GM21423 (cell line): ENCODE results near the gene ZNF362.

Source experiments
- ATAC-seq: cut with Tn5 transposase; IDR thresholded peaks from one replicate; pipeline ENCODE4 v1.9.1; 2021; ENCODE audit warnings: mild to moderate bottlenecking, moderate library complexity; ENCODE audit not compliant: unreplicated experiment

The ZNF362 gene

GRCh38 chr1:33342041-33342723, 85.9 kb downstream of the ZNF362 start:
- ATAC-seq = no peak

GRCh38 chr1:33343539-33343938, 87.2 kb downstream of the ZNF362 start:
- ATAC-seq = no peak

GRCh38 chr1:33344896-33345560, 88.7 kb downstream of the ZNF362 start:
- ATAC-seq = no peak

GRCh38 chr1:33346533-33346926, 90.2 kb downstream of the ZNF362 start:
- no peak for ATAC-seq

- no peak for ATAC-seq
Observed at GRCh38 chr1:33346927-33347649, 90.8 kb downstream of the ZNF362 start.

GRCh38 chr1:33347650-33347992, 91.3 kb downstream of the ZNF362 start:
- no peak for ATAC-seq

- ATAC-seq = no peak
Observed at GRCh38 chr1:33348194-33348593, 91.9 kb downstream of the ZNF362 start.

- ATAC-seq = no peak
Observed at GRCh38 chr1:33348676-33349080, 92.4 kb downstream of the ZNF362 start.

GRCh38 chr1:33349081-33349759, 92.9 kb downstream of the ZNF362 start:
- ATAC-seq = peak; percentile 20

GRCh38 chr1:33349778-33350610, 93.7 kb downstream of the ZNF362 start:
- peak; percentile 76 for ATAC-seq
